ENCODE results near the gene PAIP2. TPM values are rescaled to one million over a fixed set of nuclear protein-coding genes. Genes with fewer than 3 reads are reported as not detected.

Gene PAIP2
- total RNA-seq, 2 experiments from 2014 or later: 64.3 to 97.8 TPM

GRCh38 chr5:139360384-139360783, 18.7 kb downstream of the PAIP2 start:
- CTCF ChIA-PET (ENCODE audit: unreplicated experiment): no interaction called here

GRCh38 chr5:139361835-139362429, 20.3 kb downstream of the PAIP2 start:
- DNase-seq (ENCODE audit: low spot score): no peak
- TF ChIP-seq EZH2phosphoT487 (IDR thresholded peaks at IDR 0.05; ENCODE audit: borderline replicate concordance, low read depth, low read length) (no peak), CTCF (conservative IDR thresholded peaks at IDR 0.05; ENCODE audit: low read length) (no peak)
- ChIA-PET CTCF (ENCODE audit: unreplicated experiment) (no interaction called here), POLR2A (interaction anchor here (0.7 to 1.2 kb wide), 3 partner anchors 8 to 34 kb away, joined by 3 to 5 read pairs (median 4); no protein-coding TSS in a partner anchor)
- Histone ChIP-seq H3K4me1 (ENCODE audit: insufficient read depth, low read length, poor library complexity, severe bottlenecking) (no peaks in the 10 kb centered on the region), H3K9me3 (ENCODE audit: low read length) (peaks cover 6% of the 10 kb centered on the region; the same call in 1 of the 2 replicates), H2AFZ (ENCODE audit: low read length) (no peak overlapping the region), H3K4me2 (ENCODE audit: low read length) (no peak overlapping the region), H3K9me2 (ENCODE audit: insufficient read depth, low read length) (no peaks in the 10 kb centered on the region), H4K20me1 (ENCODE audit: insufficient read depth, low read length) (peaks cover 5% of the 10 kb centered on the region; the same call in 1 of the 2 replicates), H3K36me3 (ENCODE audit: insufficient read depth, low read length) (peaks cover 85% of the 10 kb centered on the region), H3K79me2 (ENCODE audit: insufficient read depth, low read depth, low read length) (peaks cover 59% of the 10 kb centered on the region), H3K4me3 (ENCODE audit: low read depth, low read length, poor library complexity, severe bottlenecking) (no peak overlapping the region), H3K27ac (ENCODE audit: low read depth, low read length, poor library complexity, severe bottlenecking) (no peak overlapping the region)
- intact Hi-C loops (cut with micrococcal nuclease; ENCODE audit: unreplicated experiment): no loop called here
- BruUV-seq (replicated peaks): no TSS peak

More at GRCh38 chr5:139360384-139360783, 18.7 kb downstream of the PAIP2 start:
- Histone ChIP-seq H3K27ac (ENCODE audit: low read depth, low read length, poor library complexity, severe bottlenecking) (no peak overlapping the region), H3K4me2 (ENCODE audit: low read length) (no peak overlapping the region), H3K9me3 (ENCODE audit: low read length) (peaks cover 6% of the 10 kb centered on the region; the same call in 1 of the 2 replicates), H3K79me2 (ENCODE audit: insufficient read depth, low read depth, low read length) (peaks cover 72% of the 10 kb centered on the region), H3K9me2 (ENCODE audit: insufficient read depth, low read length) (no peaks in the 10 kb centered on the region), H3K4me3 (ENCODE audit: low read depth, low read length, poor library complexity, severe bottlenecking) (no peak overlapping the region), H2AFZ (ENCODE audit: low read length) (no peak overlapping the region), H3K4me1 (ENCODE audit: insufficient read depth, low read length, poor library complexity, severe bottlenecking) (no peaks in the 10 kb centered on the region), H3K36me3 (ENCODE audit: insufficient read depth, low read length) (peaks cover 77% of the 10 kb centered on the region), H4K20me1 (ENCODE audit: insufficient read depth, low read length) (peaks cover 4% of the 10 kb centered on the region; the same call in 1 of the 2 replicates)
- BruUV-seq (replicated peaks): no TSS peak
- TF ChIP-seq CTCF (conservative IDR thresholded peaks at IDR 0.05; ENCODE audit: low read length) (no peak), EZH2phosphoT487 (IDR thresholded peaks at IDR 0.05; ENCODE audit: borderline replicate concordance, low read depth, low read length) (no peak)
- no peak for DNase-seq (ENCODE audit: low spot score)
- POLR2A ChIA-PET: interaction anchor here (0.7 kb wide), 1 partner anchor 224 kb away, joined by 4 read pairs; no protein-coding TSS in a partner anchor
- intact Hi-C loops (cut with micrococcal nuclease; ENCODE audit: unreplicated experiment): no loop called here

- POLR2A ChIA-PET: interaction anchor here (0.9 kb wide), 1 partner anchor 10 kb away, joined by 4 read pairs; no protein-coding TSS in a partner anchor
- H2AFZ ChIP-seq (ENCODE audit: low read length): no peak overlapping the region
- H3K79me2 ChIP-seq (ENCODE audit: insufficient read depth, low read depth, low read length): peaks cover 41% of the 10 kb centered on the region
- CTCF ChIA-PET (ENCODE audit: unreplicated experiment): no interaction called here
- no peaks in the 10 kb centered on the region for H3K4me1 ChIP-seq (ENCODE audit: insufficient read depth, low read length, poor library complexity, severe bottlenecking)
- no peak overlapping the region for H3K4me3 ChIP-seq (ENCODE audit: low read depth, low read length, poor library complexity, severe bottlenecking)
- no TSS peak for BruUV-seq (replicated peaks)
- peaks cover 6% of the 10 kb centered on the region; the same call in 1 of the 2 replicates for H3K9me3 ChIP-seq (ENCODE audit: low read length)
- TF ChIP-seq CTCF (conservative IDR thresholded peaks at IDR 0.05; ENCODE audit: low read length): no peak
- TF ChIP-seq EZH2phosphoT487 (IDR thresholded peaks at IDR 0.05; ENCODE audit: borderline replicate concordance, low read depth, low read length): no peak
- peaks cover 81% of the 10 kb centered on the region for H3K36me3 ChIP-seq (ENCODE audit: insufficient read depth, low read length)
- no peak overlapping the region for H3K4me2 ChIP-seq (ENCODE audit: low read length)
- H3K9me2 ChIP-seq (ENCODE audit: insufficient read depth, low read length): no peaks in the 10 kb centered on the region
- no peak overlapping the region for H3K27ac ChIP-seq (ENCODE audit: low read depth, low read length, poor library complexity, severe bottlenecking)
- intact Hi-C loops (cut with micrococcal nuclease; ENCODE audit: unreplicated experiment): no loop called here
- peaks cover 7% of the 10 kb centered on the region; the same call in 1 of the 2 replicates for H4K20me1 ChIP-seq (ENCODE audit: insufficient read depth, low read length)
- DNase-seq (ENCODE audit: low spot score): no peak
Observed at GRCh38 chr5:139363937-139364336, 22.3 kb downstream of the PAIP2 start.
